GM19328 (cell line): ENCODE measurements around the gene CDH2.

Experiments used
- ATAC-seq: cut with Tn5 transposase; IDR thresholded peaks from one replicate; pipeline ENCODE4 v1.9.1; 2021; ENCODE audit warnings: mild to moderate bottlenecking, moderate library complexity; ENCODE audit not compliant: unreplicated experiment

CDH2 gene

GRCh38 chr18:28171837-28172236, 5.1 kb downstream of the CDH2 start:
- ATAC-seq, result no peak

- no peak for ATAC-seq
These were observed 8.2 kb downstream of the CDH2 start for GRCh38 chr18:28168725-28169124.

- no peak for ATAC-seq
These were observed 9.0 kb downstream of the CDH2 start for GRCh38 chr18:28167835-28168349.

GRCh38 chr18:28164771-28165483, 12.0 kb downstream of the CDH2 start:
- ATAC-seq, result no peak

- no peak for ATAC-seq
These were observed 13.6 kb downstream of the CDH2 start for GRCh38 chr18:28163201-28163775.

- no peak for ATAC-seq
These were observed 15.0 kb downstream of the CDH2 start for GRCh38 chr18:28161608-28162599.

- ATAC-seq, result no peak
These were observed 17.9 kb downstream of the CDH2 start for GRCh38 chr18:28159055-28159454.

GRCh38 chr18:28158083-28158581, 18.8 kb downstream of the CDH2 start:
- no peak for ATAC-seq

GRCh38 chr18:28153485-28154065, 23.4 kb downstream of the CDH2 start:
- ATAC-seq, result no peak

- no peak for ATAC-seq
These were observed 24.2 kb downstream of the CDH2 start for GRCh38 chr18:28152754-28153153.

GRCh38 chr18:28152354-28152753, 24.6 kb downstream of the CDH2 start:
- no peak for ATAC-seq

- no peak for ATAC-seq
These were observed 25.5 kb downstream of the CDH2 start for GRCh38 chr18:28151434-28151833.

GRCh38 chr18:28150925-28151324, 26.0 kb downstream of the CDH2 start:
- ATAC-seq, result no peak

- ATAC-seq, result no peak
These were observed 27.0 kb downstream of the CDH2 start for GRCh38 chr18:28149810-28150420.

GRCh38 chr18:28147674-28148171, 29.2 kb downstream of the CDH2 start:
- ATAC-seq, result no peak

- no peak for ATAC-seq
These were observed 33.2 kb downstream of the CDH2 start for GRCh38 chr18:28143725-28144124.

- no peak for ATAC-seq
These were observed 38.1 kb downstream of the CDH2 start for GRCh38 chr18:28138816-28139215.

GRCh38 chr18:28136071-28136470, 40.9 kb downstream of the CDH2 start:
- ATAC-seq, result no peak

- ATAC-seq, result no peak
These were observed 42.2 kb downstream of the CDH2 start for GRCh38 chr18:28134774-28135173.

GRCh38 chr18:28132084-28132483, 44.8 kb downstream of the CDH2 start:
- ATAC-seq, result no peak
